H9 (cell line): ENCODE measurements around the gene FHIT. TPM values are rescaled to one million over a fixed set of nuclear protein-coding genes. Genes with fewer than 3 reads are reported as not detected.

Experiments used
- DNase-seq: peaks from one replicate; pipeline ENCODE4 v3.0.0-alpha.2; 2017
- H2AFZ ChIP-seq: one replicate; pipeline ENCODE4 v1.6.1; 2013; ENCODE audit warnings: mild to moderate bottlenecking, low read length, control low read depth, moderate library complexity
- H2AK5ac ChIP-seq: 2 replicates; pipeline ENCODE4 v1.6.1; 2013; ENCODE audit warnings: low read length, control low read depth, mixed read lengths; ENCODE audit not compliant: insufficient read length
- H2BK120ac ChIP-seq: one replicate; pipeline ENCODE4 v1.6.1; 2013; ENCODE audit warnings: low read depth, mild to moderate bottlenecking, low read length, control low read depth, inconsistent platforms; ENCODE audit not compliant: poor library complexity, severe bottlenecking
- H2BK12ac ChIP-seq: 2 replicates; pipeline ENCODE4 v1.6.1; 2013; ENCODE audit warnings: low read length, control low read depth, mixed read lengths, low read depth; ENCODE audit not compliant: insufficient read length
- H2BK15ac ChIP-seq: 2 replicates; pipeline ENCODE4 v1.6.1; 2013; ENCODE audit warnings: low read depth, low read length, control low read depth
- H2BK20ac ChIP-seq: one replicate; pipeline ENCODE4 v1.6.1; 2013; ENCODE audit warnings: low read depth, mild to moderate bottlenecking, low read length, control low read depth, inconsistent platforms; ENCODE audit not compliant: poor library complexity, severe bottlenecking
- H2BK5ac ChIP-seq: 2 replicates; pipeline ENCODE4 v1.6.1; 2013; ENCODE audit warnings: low read length, control low read depth, mixed read lengths; ENCODE audit not compliant: insufficient read length
- H3K14ac ChIP-seq: 2 replicates; pipeline ENCODE4 v1.6.1; 2013; ENCODE audit warnings: low read length, control low read depth; ENCODE audit not compliant: insufficient read depth
- H3K18ac ChIP-seq: 2 replicates; pipeline ENCODE4 v1.6.1; 2013; ENCODE audit warnings: low read depth, mild to moderate bottlenecking, mixed read lengths, low read length, control low read depth; ENCODE audit not compliant: insufficient read length
- H3K23ac ChIP-seq: 2 replicates; pipeline ENCODE4 v1.6.1; 2013; ENCODE audit warnings: low read length, control low read depth, mixed read lengths, low read depth; ENCODE audit not compliant: insufficient read length
- H3K23me2 ChIP-seq: 2 replicates; pipeline ENCODE4 v1.6.1; 2013; ENCODE audit warnings: low read depth, mild to moderate bottlenecking, mixed read lengths, low read length, control low read depth; ENCODE audit not compliant: insufficient read length, poor library complexity, severe bottlenecking
- H3K27ac ChIP-seq: 2 replicates; pipeline ENCODE4 v1.5.1; 2013; ENCODE audit warnings: low read length, control low read depth, mixed read lengths, low read depth; ENCODE audit not compliant: insufficient read length
- H3K27me3 ChIP-seq: 2 replicates; pipeline ENCODE4 v1.6.1; 2013; ENCODE audit warnings: low read length, control low read depth, inconsistent platforms; ENCODE audit not compliant: insufficient read depth
- H3K4ac ChIP-seq: 2 replicates; pipeline ENCODE4 v1.6.1; 2013; ENCODE audit warnings: low read depth, mild to moderate bottlenecking, control low read depth, inconsistent platforms, low read length, moderate library complexity
- H3K4me1 ChIP-seq: 2 replicates; pipeline ENCODE4 v1.6.1; 2013; ENCODE audit warnings: low read length, control low read depth, inconsistent platforms; ENCODE audit not compliant: insufficient read depth
- H3K4me2 ChIP-seq: 2 replicates; pipeline ENCODE4 v1.6.1; 2013; ENCODE audit warnings: low read length, control low read depth, mixed read lengths; ENCODE audit not compliant: insufficient read length, insufficient read depth
- H3K56ac ChIP-seq: 2 replicates; pipeline ENCODE4 v1.6.1; 2013; ENCODE audit warnings: low read depth, mild to moderate bottlenecking, mixed read lengths, low read length, control low read depth; ENCODE audit not compliant: insufficient read length
- H3K79me1 ChIP-seq: 2 replicates; pipeline ENCODE4 v1.6.1; 2013; ENCODE audit warnings: low read depth, mild to moderate bottlenecking, moderate library complexity, low read length, control low read depth, inconsistent platforms; ENCODE audit not compliant: insufficient read depth, poor library complexity, severe bottlenecking
- H3K79me2 ChIP-seq: 2 replicates; pipeline ENCODE4 v1.6.1; 2013; ENCODE audit warnings: low read length, control low read depth, inconsistent platforms; ENCODE audit not compliant: insufficient read depth
- H3K9ac ChIP-seq: 2 replicates; pipeline ENCODE4 v1.6.1; 2013; ENCODE audit warnings: low read length, control low read depth, mixed read lengths; ENCODE audit not compliant: insufficient read length; ENCODE audit errors: extremely low read depth
- H3K9me3 ChIP-seq: one replicate; pipeline ENCODE4 v1.6.1; 2013; ENCODE audit warnings: low read depth, low read length, inconsistent platforms; ENCODE audit not compliant: control insufficient read depth
- H3T11ph ChIP-seq: one replicate; pipeline ENCODE4 v1.6.1; 2013; ENCODE audit warnings: mild to moderate bottlenecking, low read length, control low read depth, inconsistent platforms
- H4K20me1 ChIP-seq: one replicate; pipeline ENCODE4 v1.6.1; 2013; ENCODE audit not compliant: control insufficient read depth, insufficient read length, insufficient read depth
- H4K5ac ChIP-seq: 2 replicates; pipeline ENCODE4 v1.6.1; 2013; ENCODE audit warnings: low read depth, mild to moderate bottlenecking, mixed read lengths, low read length, control low read depth; ENCODE audit not compliant: insufficient read length
- H4K8ac ChIP-seq: replicated peaks from 2 replicates; pipeline ENCODE4 v1.6.1; 2013; ENCODE audit warnings: low read length, control low read depth, mixed read lengths, low read depth; ENCODE audit not compliant: insufficient read length
- H4K91ac ChIP-seq: 2 replicates; pipeline ENCODE4 v1.6.1; 2013; ENCODE audit warnings: low read depth, mild to moderate bottlenecking, moderate library complexity, mixed read lengths, low read length, control low read depth; ENCODE audit not compliant: insufficient read length
- H3K27ac Mint-ChIP-seq, 3 experiments: 2 replicates in 2 of 3; 3 replicates in 1 of 3; pipeline ENCODE4 v1.8.0; 2020 to 2021; ENCODE audit warnings: mixed read lengths in 3 of 3, mild to moderate bottlenecking in 1 of 3, moderate library complexity in 1 of 3
- H3K27me3 Mint-ChIP-seq: 2 replicates; pipeline ENCODE4 v1.8.0; 2021; ENCODE audit warnings: low read depth, mild to moderate bottlenecking, moderate library complexity, mixed read lengths
- H3K36me3 Mint-ChIP-seq, 3 experiments: 2 replicates in 2 of 3; 3 replicates in 1 of 3; pipeline ENCODE4 v1.8.0; 2020 to 2021; ENCODE audit warnings: low read depth in 3 of 3, mixed read lengths in 3 of 3; ENCODE audit not compliant: insufficient read depth in 1 of 3
- H3K4me1 Mint-ChIP-seq, 2 experiments: 2 replicates each; pipeline ENCODE4 v1.8.0; 2020; ENCODE audit warnings: mixed read lengths in 2 of 2
- H3K4me3 Mint-ChIP-seq, 2 experiments: 2 replicates in 1 of 2; 3 replicates in 1 of 2; pipeline ENCODE4 v1.8.0; 2020 to 2021; ENCODE audit warnings: mild to moderate bottlenecking in 2 of 2, mixed read lengths in 2 of 2, moderate library complexity in 1 of 2
- H3K9me3 Mint-ChIP-seq, 2 experiments: 2 replicates in 1 of 2; 3 replicates in 1 of 2; pipeline ENCODE4 v1.8.0; 2020; ENCODE audit warnings: mild to moderate bottlenecking in 2 of 2, mixed read lengths in 2 of 2, moderate library complexity in 1 of 2
- WGBS: extraction: QIAGEN DNeasy Blood & Tissue Kit; methylation state at CpG from one replicate; pipeline ENCODE4 v1.1.7; 2013; ENCODE audit warnings: missing lambda C conversion rate, low lambda C conversion rate, mixed read lengths; ENCODE audit not compliant: insufficient read length; ENCODE audit errors: extremely low coverage; 5-methylcytosine and 5-hydroxymethylcytosine counted together
- total RNA-seq: library from RNA; stranded (reverse); gene quantifications from 2 replicates; pipeline ENCODE4 v1.2.1, GENCODE V29; 2021
- TF ChIP-seq, protein P1 (sequence below): fragments of 200-600 bp; sonication (generic); conservative IDR thresholded peaks from 3 replicates; pipeline ENCODE4 v1.8.0; 2021; ENCODE audit warnings: antibody characterized with exemption, mild to moderate bottlenecking

FHIT gene
- total RNA-seq, 1 experiment from 2014 or later, result 3.0 TPM

DNA sequence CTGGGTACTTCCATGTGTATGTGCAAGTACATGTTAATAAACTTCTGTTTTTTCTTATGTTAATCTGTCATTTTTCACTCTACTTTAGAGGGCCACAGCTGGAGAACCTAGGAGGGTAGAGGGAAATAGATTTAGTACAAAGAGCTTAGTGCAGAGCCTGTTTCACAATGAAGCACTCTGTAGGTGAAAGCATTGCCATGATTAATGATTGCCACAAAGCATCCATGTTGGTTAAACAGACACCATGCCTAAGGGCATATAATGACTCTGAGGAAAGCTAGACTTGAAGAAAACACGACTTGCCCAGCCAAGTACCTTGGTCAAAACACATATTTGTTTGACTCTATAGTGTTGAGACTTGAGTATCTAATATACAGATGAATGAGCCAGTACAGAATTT, 338.4 kb downstream of the FHIT start:
- Mint-ChIP-seq H3K27me3 (no peaks in the 10 kb centered on the region), H3K4me3 (no peak overlapping the region), H3K4me1 (no peaks in the 10 kb centered on the region), H3K9me3 (peaks cover 3 to 13% of the 10 kb centered on the region in 2 experiments), H3K36me3 (peaks cover 0 to 24% (median 3%) of the 10 kb centered on the region in 3 experiments; a peak in 4 of 7 replicates), H3K27ac (no peak overlapping the region)
- no peak overlapping the region for H2BK12ac ChIP-seq
- no CpG with 5 or more reads among the region's 1 CpG for WGBS
- H3K56ac ChIP-seq, result no peak overlapping the region
- H2BK5ac ChIP-seq, result no peak overlapping the region
- H3K4ac ChIP-seq, result no peak overlapping the region
- no peak overlapping the region for H3K18ac ChIP-seq
- no peaks in the 10 kb centered on the region for H3K4me1 ChIP-seq
- no peak overlapping the region for H3K9ac ChIP-seq
- no peak overlapping the region for H4K8ac ChIP-seq
- TF ChIP-seq, protein P1, sequence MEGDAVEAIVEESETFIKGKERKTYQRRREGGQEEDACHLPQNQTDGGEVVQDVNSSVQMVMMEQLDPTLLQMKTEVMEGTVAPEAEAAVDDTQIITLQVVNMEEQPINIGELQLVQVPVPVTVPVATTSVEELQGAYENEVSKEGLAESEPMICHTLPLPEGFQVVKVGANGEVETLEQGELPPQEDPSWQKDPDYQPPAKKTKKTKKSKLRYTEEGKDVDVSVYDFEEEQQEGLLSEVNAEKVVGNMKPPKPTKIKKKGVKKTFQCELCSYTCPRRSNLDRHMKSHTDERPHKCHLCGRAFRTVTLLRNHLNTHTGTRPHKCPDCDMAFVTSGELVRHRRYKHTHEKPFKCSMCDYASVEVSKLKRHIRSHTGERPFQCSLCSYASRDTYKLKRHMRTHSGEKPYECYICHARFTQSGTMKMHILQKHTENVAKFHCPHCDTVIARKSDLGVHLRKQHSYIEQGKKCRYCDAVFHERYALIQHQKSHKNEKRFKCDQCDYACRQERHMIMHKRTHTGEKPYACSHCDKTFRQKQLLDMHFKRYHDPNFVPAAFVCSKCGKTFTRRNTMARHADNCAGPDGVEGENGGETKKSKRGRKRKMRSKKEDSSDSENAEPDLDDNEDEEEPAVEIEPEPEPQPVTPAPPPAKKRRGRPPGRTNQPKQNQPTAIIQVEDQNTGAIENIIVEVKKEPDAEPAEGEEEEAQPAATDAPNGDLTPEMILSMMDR, result no peak
- no peaks in the 10 kb centered on the region for H3K27me3 ChIP-seq
- H3K4me2 ChIP-seq, result no peak overlapping the region
- no peak overlapping the region for H2BK20ac ChIP-seq
- no peak overlapping the region for H3K23ac ChIP-seq
- no peak overlapping the region for H4K91ac ChIP-seq
- H3K23me2 ChIP-seq, result no peaks in the 10 kb centered on the region
- H4K20me1 ChIP-seq, result no peaks in the 10 kb centered on the region
- H3K9me3 ChIP-seq, result no peaks in the 10 kb centered on the region
- H3K27ac ChIP-seq, result no peak overlapping the region
- no peaks in the 10 kb centered on the region for H3K79me2 ChIP-seq
- no peak overlapping the region for H2AFZ ChIP-seq
- DNase-seq, result no peak
- H2BK15ac ChIP-seq, result no peak overlapping the region
- H2BK120ac ChIP-seq, result no peak overlapping the region
- H2AK5ac ChIP-seq, result no peak overlapping the region
- no peaks in the 10 kb centered on the region for H3K79me1 ChIP-seq
- no peak overlapping the region for H4K5ac ChIP-seq
- no peak overlapping the region for H3T11ph ChIP-seq
- no peak overlapping the region for H3K14ac ChIP-seq
